Hepatocyte (in vitro differentiated cells): ENCODE measurements around the gene ARMC2. TPM values are rescaled to one million over a fixed set of nuclear protein-coding genes. Genes with fewer than 3 reads are reported as not detected.

Experiments
- DNase-seq: peaks from one replicate; pipeline ENCODE4 v3.0.0-alpha.2; 2016; ENCODE audit warnings: low spot score
- H2AFZ ChIP-seq: fragments of 200-600 bp; sonication (generic); 2 replicates; pipeline ENCODE4 v1.6.0; 2016; ENCODE audit warnings: antibody characterized with exemption, mild to moderate bottlenecking
- H3K27ac ChIP-seq: fragments of 200-600 bp; sonication (generic); 2 replicates; pipeline ENCODE4 v1.5.1; 2016; ENCODE audit warnings: mild to moderate bottlenecking
- H3K27me3 ChIP-seq: fragments of 200-600 bp; sonication (generic); 2 replicates; pipeline ENCODE4 v1.6.1; 2016
- H3K36me3 ChIP-seq: fragments of 200-600 bp; sonication (generic); replicated peaks from 2 replicates; pipeline ENCODE4 v1.5.1; 2016; ENCODE audit warnings: low read depth; ENCODE audit not compliant: insufficient read depth
- H3K4me1 ChIP-seq: fragments of 200-600 bp; sonication (generic); 2 replicates; pipeline ENCODE4 v1.5.1; 2016; ENCODE audit warnings: mild to moderate bottlenecking, moderate library complexity; ENCODE audit not compliant: insufficient read depth
- H3K4me2 ChIP-seq: fragments of 200-600 bp; sonication (generic); 2 replicates; pipeline ENCODE4 v1.6.0; 2016
- H3K4me3 ChIP-seq: fragments of 200-600 bp; sonication (generic); 2 replicates; pipeline ENCODE4 v1.5.1; 2016; ENCODE audit warnings: mild to moderate bottlenecking
- H3K79me2 ChIP-seq: fragments of 200-600 bp; sonication (generic); 2 replicates; pipeline ENCODE4 v1.6.0; 2017; ENCODE audit warnings: mild to moderate bottlenecking
- H3K9me2 ChIP-seq: fragments of 200-600 bp; sonication (generic); replicated peaks from 2 replicates; pipeline ENCODE4 v1.6.0; 2017; ENCODE audit warnings: mild to moderate bottlenecking; ENCODE audit not compliant: insufficient read depth
- H3K9me3 ChIP-seq: fragments of 200-600 bp; sonication (generic); 2 replicates; pipeline ENCODE4 v1.5.1; 2016; ENCODE audit warnings: low read depth, mild to moderate bottlenecking
- H4K20me1 ChIP-seq: fragments of 200-600 bp; sonication (generic); 2 replicates; pipeline ENCODE4 v1.6.0; 2016; ENCODE audit warnings: mild to moderate bottlenecking; ENCODE audit not compliant: insufficient read depth, poor library complexity, severe bottlenecking
- CTCF ChIP-seq: fragments of 200-600 bp; sonication (generic); IDR thresholded peaks from 2 replicates; pipeline ENCODE4 v1.5.1; 2016; ENCODE audit warnings: antibody characterized with exemption, mild to moderate bottlenecking; ENCODE audit not compliant: poor library complexity
- EZH2 ChIP-seq: fragments of 200-600 bp; sonication (generic); IDR thresholded peaks from 2 replicates; pipeline ENCODE4 v1.6.1; 2016; ENCODE audit warnings: antibody characterized with exemption, mild to moderate bottlenecking, borderline replicate concordance
- EZH2phosphoT487 ChIP-seq: fragments of 200-600 bp; sonication (generic); IDR thresholded peaks from one replicate; pipeline ENCODE4 v1.6.1; 2018; ENCODE audit warnings: antibody characterized with exemption, mild to moderate bottlenecking, low read depth, moderate library complexity; ENCODE audit not compliant: unreplicated experiment, severe bottlenecking
- WGBS: methylation state at CpG from one replicate; pipeline ENCODE4 v1.1.6; 2016; ENCODE audit warnings: low lambda C conversion rate; ENCODE audit errors: missing lambda C conversion rate; 5-methylcytosine and 5-hydroxymethylcytosine counted together
- polyA plus RNA-seq: library from polyadenylated mRNA; unstranded; fragments of >200 nt; fragmentation: Nextera tagmentation; extraction: Ambion mirVana; gene quantifications from 2 replicates; pipeline ENCODE4 v1.2.1, GENCODE V29; 2016
- total RNA-seq: library from RNA; depleted of rRNA; stranded (reverse); fragments of >200 nt; gene quantifications from 2 replicates; pipeline ENCODE4 v1.2.3, GENCODE V29; 2014

Gene ARMC2
- total and polyA plus RNA-seq, 2 experiments from 2014 or later, result 2.8 to 4.8 TPM

GRCh38 chr6:108846101-108846500, 2.1 kb upstream of the ARMC2 start:
- Histone ChIP-seq H2AFZ (no peak overlapping the region), H3K9me3 (no peaks in the 10 kb centered on the region), H3K36me3 (no peaks in the 10 kb centered on the region), H3K9me2 (no peaks in the 10 kb centered on the region), H3K27ac (no peak overlapping the region), H3K4me1 (peaks cover 4% of the 10 kb centered on the region), H3K27me3 (no peaks in the 10 kb centered on the region), H3K4me3 (no peak overlapping the region), H3K4me2 (no peak overlapping the region), H4K20me1 (no peaks in the 10 kb centered on the region), H3K79me2 (peaks cover 13% of the 10 kb centered on the region)
- 88% methylated on average over 5 of the region's 5 CpGs for WGBS
- TF ChIP-seq EZH2, result no peak
- no peak for TF ChIP-seq EZH2phosphoT487
- no peak for TF ChIP-seq CTCF
- DNase-seq, result no peak

- no peak for DNase-seq
- Histone ChIP-seq H3K4me1 (peaks cover 4% of the 10 kb centered on the region), H2AFZ (no peak overlapping the region), H3K79me2 (peaks cover 13% of the 10 kb centered on the region), H3K36me3 (no peaks in the 10 kb centered on the region), H3K27me3 (no peaks in the 10 kb centered on the region), H3K9me3 (no peaks in the 10 kb centered on the region), H3K27ac (no peak overlapping the region), H3K4me3 (no peak overlapping the region), H3K4me2 (no peak overlapping the region), H3K9me2 (no peaks in the 10 kb centered on the region), H4K20me1 (no peaks in the 10 kb centered on the region)
- 78% methylated on average over 1 of the region's 1 CpG for WGBS
- TF ChIP-seq CTCF (no peak), EZH2 (no peak), EZH2phosphoT487 (no peak)
These were observed 1.6 kb upstream of the ARMC2 start for GRCh38 chr6:108846628-108847027.

- no peak for DNase-seq
- H3K27ac ChIP-seq, result no peak overlapping the region
- peak overlapping the region; percentile 83 for H3K4me2 ChIP-seq
- no peak for TF ChIP-seq EZH2phosphoT487
- no peak for TF ChIP-seq CTCF
- TF ChIP-seq EZH2, result no peak
- peak overlapping the region; percentile 86 for H3K4me3 ChIP-seq
- H3K9me3 ChIP-seq, result no peaks in the 10 kb centered on the region
- peaks cover 13% of the 10 kb centered on the region for H3K79me2 ChIP-seq
- no peaks in the 10 kb centered on the region for H4K20me1 ChIP-seq
- no peaks in the 10 kb centered on the region for H3K9me2 ChIP-seq
- H2AFZ ChIP-seq, result peak overlapping the region; percentile 94
- 48% methylated on average over 12 of the region's 12 CpGs for WGBS
- H3K27me3 ChIP-seq, result no peaks in the 10 kb centered on the region
- no peaks in the 10 kb centered on the region for H3K36me3 ChIP-seq
- peaks cover 4% of the 10 kb centered on the region for H3K4me1 ChIP-seq
These were observed 495 bp upstream of the ARMC2 start for GRCh38 chr6:108847738-108848115.
